Measurements from ENCODE around the gene BASP1.

Gene BASP1

GRCh38 chr5:17217493-17218352 is at the start of gene BASP1:
Gene BASP1 (plus strand): TSS chr5:17217631. CDS start chr5:17275217, 57,586 bp downstream.
- DNase-seq (ENCODE audit: low spot score): no peak

GRCh38 chr5:17169507-17169906 is 47.9 kb upstream of the BASP1 start:
- DNase-seq (ENCODE audit: low spot score): no peak

DNA sequence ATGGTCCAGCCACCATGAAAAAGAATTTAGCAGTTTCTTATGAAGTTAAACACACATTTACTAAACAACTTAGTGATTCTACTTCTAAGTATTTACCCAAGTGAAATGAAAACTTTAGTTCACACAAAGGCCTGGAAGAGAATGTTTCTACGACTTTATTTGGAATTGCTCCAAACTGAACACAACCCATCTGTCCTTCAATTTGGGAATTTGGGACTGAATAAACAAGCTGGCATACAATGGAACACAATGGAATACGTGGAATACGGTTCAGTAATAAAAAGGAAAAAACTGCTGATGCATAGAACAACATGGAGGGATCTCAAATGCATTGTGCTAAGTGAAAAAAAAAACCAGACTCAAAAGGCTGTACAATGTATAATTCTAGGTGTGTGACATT is 44.6 kb upstream of the BASP1 start:
- DNase-seq (ENCODE audit: low spot score): no peak

GRCh38 chr5:17174965-17175364 is 42.5 kb upstream of the BASP1 start:
- DNase-seq (ENCODE audit: low spot score): no peak

GRCh38 chr5:17177501-17178372 is 39.7 kb upstream of the BASP1 start:
- no peak for DNase-seq (ENCODE audit: low spot score)

DNA sequence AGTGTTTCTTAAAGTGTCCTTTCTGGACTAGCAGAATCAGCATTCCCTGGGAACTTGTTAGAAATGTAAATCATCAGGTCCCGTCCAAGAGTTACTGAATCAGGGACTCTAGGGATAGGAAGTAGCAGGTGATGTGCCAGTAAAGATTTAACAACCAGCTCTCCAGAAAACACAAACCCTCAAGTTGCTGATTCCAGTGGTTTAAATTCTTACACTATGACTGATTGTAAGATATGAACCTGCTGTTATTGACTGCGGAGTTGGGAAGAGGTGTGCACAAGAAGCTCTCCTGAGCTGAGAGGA is 39.1 kb upstream of the BASP1 start:
- no peak for DNase-seq (ENCODE audit: low spot score)

DNA sequence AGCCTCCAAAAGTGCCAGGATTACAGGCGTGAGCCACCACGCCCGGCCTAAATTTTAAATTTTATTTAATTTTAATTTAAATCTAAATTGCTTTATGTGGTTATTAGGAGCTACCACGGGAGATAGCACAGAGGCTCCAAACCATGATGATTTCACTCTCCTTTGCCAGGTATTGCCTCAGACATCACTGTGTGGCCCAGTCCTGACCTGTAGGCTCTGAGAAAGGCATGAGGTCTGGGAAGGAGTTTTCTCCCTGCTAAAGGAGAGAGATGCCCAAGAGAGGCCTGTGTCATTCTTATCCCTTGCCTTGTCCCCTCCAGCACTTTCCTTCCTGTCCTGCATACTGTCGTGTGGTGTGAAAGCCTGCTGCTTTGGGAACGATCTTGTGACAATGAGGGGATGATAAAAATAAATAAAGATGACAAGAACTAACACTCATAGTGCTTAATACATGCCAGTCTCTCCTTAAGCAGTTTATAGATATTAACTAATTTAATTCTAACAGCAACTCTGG is 37.0 kb upstream of the BASP1 start:
- no peak for DNase-seq (ENCODE audit: low spot score)

DNA sequence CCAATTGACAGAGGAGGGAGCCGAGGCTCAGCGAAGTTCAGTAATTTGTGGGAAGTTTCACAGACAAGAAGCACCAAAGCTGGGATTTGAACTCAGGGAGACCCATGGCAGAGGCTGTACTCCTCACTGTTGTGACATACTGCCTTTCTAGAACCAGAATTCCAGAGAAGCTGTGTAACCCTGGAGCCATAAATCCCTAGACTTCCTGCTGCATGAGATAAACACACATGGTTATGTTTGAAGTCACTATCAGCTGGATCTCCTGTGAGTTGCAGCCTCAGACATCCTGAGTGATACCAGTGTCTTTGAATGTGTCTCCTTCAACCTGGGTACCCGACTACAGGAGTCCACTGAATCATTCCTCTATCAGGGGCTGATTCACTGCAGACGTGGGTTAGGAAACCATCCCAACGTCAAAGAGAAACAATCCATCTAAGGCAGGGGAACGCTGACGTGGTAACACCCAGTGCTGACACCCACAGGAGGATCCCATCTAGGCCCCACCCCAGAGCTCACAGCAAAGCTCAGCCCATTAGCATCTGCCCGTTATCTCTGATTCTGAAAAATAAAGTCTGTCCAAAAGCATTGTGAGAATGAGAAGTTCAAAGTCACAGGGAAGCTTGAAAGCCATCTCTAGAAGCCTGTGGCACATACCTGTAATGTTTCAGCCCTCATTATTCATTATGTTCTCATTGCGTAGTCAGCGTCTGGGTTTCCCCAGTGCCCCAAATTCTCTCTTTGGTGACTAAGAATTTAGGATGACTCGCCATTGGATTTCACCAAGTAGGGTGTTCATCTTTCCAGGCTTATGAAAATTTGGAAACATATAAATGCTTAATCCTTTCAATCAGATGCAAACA is 36.3 kb upstream of the BASP1 start:
- DNase-seq (ENCODE audit: low spot score): no peak

DNA sequence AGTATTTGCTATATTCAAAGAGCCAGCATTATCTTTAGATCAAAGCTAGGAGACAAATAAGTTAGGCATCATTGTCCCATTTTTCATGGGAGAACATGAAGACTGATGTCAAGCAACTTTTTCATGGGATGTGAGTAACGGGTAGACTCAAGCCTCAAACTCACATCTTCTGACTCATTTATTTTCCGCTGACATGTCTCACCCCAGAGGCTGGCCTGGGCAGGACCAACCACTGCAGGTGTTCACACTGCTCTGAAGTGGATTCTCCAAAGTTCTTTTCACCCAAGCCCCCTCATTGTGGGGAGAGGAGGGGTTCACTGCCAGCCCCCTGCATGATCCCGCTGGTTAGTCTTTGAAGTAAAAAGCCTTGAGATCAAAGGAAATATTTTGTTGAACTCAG is 34.9 kb upstream of the BASP1 start:
- no peak for DNase-seq (ENCODE audit: low spot score)

- DNase-seq (ENCODE audit: low spot score): no peak
These were observed 34.5 kb upstream of the BASP1 start for GRCh38 chr5:17182981-17183380.

- DNase-seq (ENCODE audit: low spot score): no peak
These were observed 33.6 kb upstream of the BASP1 start for GRCh38 chr5:17183831-17184230.

- no peak for DNase-seq (ENCODE audit: low spot score)
These were observed 32.8 kb upstream of the BASP1 start for GRCh38 chr5:17184588-17184987.

DNA sequence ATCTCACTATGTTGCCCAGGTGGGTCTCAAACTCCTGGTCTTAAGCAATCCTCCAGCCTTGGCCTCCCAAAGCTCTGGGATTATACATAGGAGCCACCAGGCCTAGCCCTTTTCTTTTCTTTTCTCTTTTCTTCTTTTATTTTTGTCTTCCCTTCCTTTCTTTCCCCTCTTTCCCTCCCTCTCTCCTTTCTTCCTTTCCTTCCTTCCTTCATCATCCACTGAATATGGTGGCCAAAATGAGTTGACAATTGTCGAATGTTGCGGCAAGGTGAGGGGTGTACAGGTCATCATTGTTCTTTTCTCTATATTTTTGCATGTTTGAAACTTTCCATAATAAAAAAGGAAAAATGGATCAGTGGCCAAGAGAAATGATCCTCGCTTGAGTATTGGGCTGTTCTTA is 32.1 kb upstream of the BASP1 start:
- no peak for DNase-seq (ENCODE audit: low spot score)

GRCh38 chr5:17185773-17186172 is 31.7 kb upstream of the BASP1 start:
- no peak for DNase-seq (ENCODE audit: low spot score)

- no peak for DNase-seq (ENCODE audit: low spot score)
These were observed 31.2 kb upstream of the BASP1 start for GRCh38 chr5:17186256-17186655.

GRCh38 chr5:17187011-17187785 is 30.2 kb upstream of the BASP1 start:
- no peak for DNase-seq (ENCODE audit: low spot score)

DNA sequence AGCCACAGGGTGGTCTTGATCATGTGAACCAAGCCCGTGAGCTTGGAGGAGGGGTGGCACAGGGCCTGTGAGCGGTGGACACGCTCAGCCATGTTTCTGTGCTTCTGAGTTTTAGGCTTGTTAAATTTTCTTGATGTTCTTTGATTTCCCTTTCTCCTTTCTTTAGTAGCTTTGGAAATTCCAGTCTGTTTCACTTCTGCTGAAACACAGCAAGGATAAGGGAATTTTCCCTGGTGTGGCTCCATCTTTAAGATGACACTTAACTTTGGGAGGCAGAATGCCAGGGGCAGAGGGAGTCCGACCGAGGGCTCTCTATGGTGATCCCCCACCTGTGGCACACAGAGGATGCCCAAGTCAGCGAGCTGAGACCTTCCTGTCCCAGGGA is 29.7 kb upstream of the BASP1 start:
- no peak for DNase-seq (ENCODE audit: low spot score)

- DNase-seq (ENCODE audit: low spot score): peak; percentile 54
These were observed 27.9 kb upstream of the BASP1 start for GRCh38 chr5:17189381-17190036.

GRCh38 chr5:17190242-17190778 is 27.1 kb upstream of the BASP1 start:
- DNase-seq (ENCODE audit: low spot score): peak; percentile 26

DNA sequence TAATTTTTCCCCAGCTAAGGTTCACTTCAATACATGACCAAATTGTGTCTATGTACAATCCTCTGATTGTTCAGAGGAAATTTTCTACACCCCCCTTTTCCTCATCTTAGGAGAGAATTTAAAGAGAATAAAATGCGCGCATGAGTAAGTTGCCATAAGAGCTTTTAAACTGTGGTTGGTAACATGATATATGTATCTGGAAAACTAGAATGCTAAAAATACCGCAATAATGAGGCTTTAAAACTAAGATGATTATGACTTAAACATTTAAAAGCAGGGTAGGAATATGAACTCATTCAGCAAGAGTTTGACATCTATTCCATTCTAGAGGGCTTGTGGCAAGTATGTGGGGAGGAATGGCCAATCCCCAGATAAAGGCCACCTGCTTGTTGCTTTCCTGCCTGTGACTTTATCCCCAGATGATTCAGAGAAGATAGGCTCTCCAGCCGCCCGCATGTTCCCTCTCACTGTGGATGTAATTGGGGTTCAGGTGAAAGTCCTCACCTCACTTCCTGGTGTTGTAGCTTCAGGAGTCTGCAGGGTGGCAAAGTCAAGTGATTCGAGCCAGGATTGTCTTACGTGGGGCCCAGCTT is 26.5 kb upstream of the BASP1 start:
- DNase-seq (ENCODE audit: low spot score): no peak

All from activated CD4-positive, alpha-beta T cell treated with anti-CD3 and anti-CD28 coated beads, Interleukin-2, Interleukin-4, amounts not matched to agents 100 ng/mL and 50 ng/mL, durations not matched to agents 16 hours and 8 hours (primary cell).